Activated CD4-positive, CD25-positive, alpha-beta regulatory T cell (primary cell): ENCODE results near the gene C16orf46.
A peak's percentile ranks its signal among the peaks of the same experiment; 100 is the strongest.
"Not testable (repeated sequence)": the region's sequence is repeated elsewhere in the genome, so short reads cannot be mapped to it uniquely, and the experiment has no call there.

Experiments used
- DNase-seq, 4 experiments: peaks; one replicate each; lab custom pipeline; 2025; lab: John Stamatoyannopoulos, UW

The C16orf46 gene

GRCh38 chr16:81077076-81077940 lies at the start of gene C16orf46:
Gene C16orf46 (minus strand): TSS chr16:81077238. CDS start chr16:81063955, 13,283 bp downstream.
- peak; percentile 91 to 96 (median 96) for DNase-seq

GRCh38 chr16:81123092-81123852 lies 46.2 kb upstream of the C16orf46 start:
- DNase-seq, result no peak

GRCh38 chr16:81121474-81121990 lies 44.5 kb upstream of the C16orf46 start:
- DNase-seq, result no peak

- DNase-seq, result no peak
Measured at GRCh38 chr16:81117436-81117835, 40.4 kb upstream of the C16orf46 start.

GRCh38 chr16:81116285-81116684 lies 39.2 kb upstream of the C16orf46 start:
- DNase-seq, result no peak

- DNase-seq, result no peak
Measured at GRCh38 chr16:81112453-81112852, 35.4 kb upstream of the C16orf46 start.

- not testable (repeated sequence) for DNase-seq
Measured at GRCh38 chr16:81109274-81109673, 32.2 kb upstream of the C16orf46 start.

- no peak for DNase-seq
Measured at GRCh38 chr16:81107511-81107910, 30.5 kb upstream of the C16orf46 start.

GRCh38 chr16:81106826-81107503 lies 29.9 kb upstream of the C16orf46 start:
- DNase-seq, result no peak

GRCh38 chr16:81105946-81106345 lies 28.9 kb upstream of the C16orf46 start:
- DNase-seq, result no peak

- no peak for DNase-seq
Measured at GRCh38 chr16:81101702-81102101, 24.7 kb upstream of the C16orf46 start.

- no peak for DNase-seq
Measured at GRCh38 chr16:81099958-81100357, 22.9 kb upstream of the C16orf46 start.

- no peak for DNase-seq
Measured at GRCh38 chr16:81097230-81097629, 20.2 kb upstream of the C16orf46 start.

GRCh38 chr16:81096715-81097208 lies 19.7 kb upstream of the C16orf46 start:
- DNase-seq, result no peak

GRCh38 chr16:81095953-81096714 lies 19.1 kb upstream of the C16orf46 start, which contains the start of gene GCSH:
Gene GCSH (minus strand): TSS chr16:81096395. CDS start chr16:81096278, 117 bp downstream.
- DNase-seq, result peak; percentile 95 to 99 (median 97)

GRCh38 chr16:81095653-81095952 lies 18.6 kb upstream of the C16orf46 start:
- DNase-seq, result no peak

- DNase-seq, result no peak
Measured at GRCh38 chr16:81094771-81095251, 17.8 kb upstream of the C16orf46 start.

- no peak for DNase-seq
Measured at GRCh38 chr16:81088836-81089235, 11.8 kb upstream of the C16orf46 start.

- DNase-seq, result no peak
Measured at GRCh38 chr16:81081014-81081413, 4.0 kb upstream of the C16orf46 start.

GRCh38 chr16:81080233-81080632 lies 3.2 kb upstream of the C16orf46 start:
- DNase-seq, result no peak

- peak; percentile 87 to 94 (median 91) for DNase-seq
Measured at GRCh38 chr16:81076566-81077075, 417 bp downstream of the C16orf46 start.
